ENCODE results near the gene PTTG1IP2.

DNA sequence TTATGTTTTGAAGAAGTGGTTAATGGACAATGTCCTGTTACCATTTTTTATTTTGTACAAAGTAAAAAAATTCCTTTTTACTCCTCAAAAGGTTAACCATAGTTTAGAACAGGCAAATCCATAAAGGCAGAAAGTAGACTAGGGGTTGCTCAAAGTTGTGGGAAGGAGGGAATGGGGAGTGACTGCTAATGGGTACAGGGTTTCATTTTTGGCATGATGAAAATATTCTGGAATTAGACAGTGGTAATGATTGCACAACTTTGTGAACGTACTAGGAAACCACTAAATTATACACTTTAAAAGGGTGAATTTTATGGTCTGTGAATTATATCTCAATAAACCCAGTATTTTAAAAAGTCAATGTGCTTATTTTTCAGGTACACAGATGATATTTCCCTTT lies 91.3 kb downstream of the PTTG1IP2 start:
- no peak for TF ChIP-seq ZNF274 (IDR thresholded peaks at IDR 0.05; ENCODE audit: low read length)
- TF ChIP-seq ZNF274 (tag by site-specific recombination; IDR thresholded peaks at IDR 0.05; ENCODE audit: borderline replicate concordance), result no peak
- no peak for TF ChIP-seq YY1 (tag by site-specific recombination; IDR thresholded peaks at IDR 0.05)
- TF ChIP-seq ZFP41 (tag by site-specific recombination; IDR thresholded peaks at IDR 0.05; ENCODE audit: borderline replicate concordance), result no peak
- no peak for TF ChIP-seq ZBTB21 (tag by site-specific recombination; IDR thresholded peaks at IDR 0.05)
- TF ChIP-seq, protein P1, sequence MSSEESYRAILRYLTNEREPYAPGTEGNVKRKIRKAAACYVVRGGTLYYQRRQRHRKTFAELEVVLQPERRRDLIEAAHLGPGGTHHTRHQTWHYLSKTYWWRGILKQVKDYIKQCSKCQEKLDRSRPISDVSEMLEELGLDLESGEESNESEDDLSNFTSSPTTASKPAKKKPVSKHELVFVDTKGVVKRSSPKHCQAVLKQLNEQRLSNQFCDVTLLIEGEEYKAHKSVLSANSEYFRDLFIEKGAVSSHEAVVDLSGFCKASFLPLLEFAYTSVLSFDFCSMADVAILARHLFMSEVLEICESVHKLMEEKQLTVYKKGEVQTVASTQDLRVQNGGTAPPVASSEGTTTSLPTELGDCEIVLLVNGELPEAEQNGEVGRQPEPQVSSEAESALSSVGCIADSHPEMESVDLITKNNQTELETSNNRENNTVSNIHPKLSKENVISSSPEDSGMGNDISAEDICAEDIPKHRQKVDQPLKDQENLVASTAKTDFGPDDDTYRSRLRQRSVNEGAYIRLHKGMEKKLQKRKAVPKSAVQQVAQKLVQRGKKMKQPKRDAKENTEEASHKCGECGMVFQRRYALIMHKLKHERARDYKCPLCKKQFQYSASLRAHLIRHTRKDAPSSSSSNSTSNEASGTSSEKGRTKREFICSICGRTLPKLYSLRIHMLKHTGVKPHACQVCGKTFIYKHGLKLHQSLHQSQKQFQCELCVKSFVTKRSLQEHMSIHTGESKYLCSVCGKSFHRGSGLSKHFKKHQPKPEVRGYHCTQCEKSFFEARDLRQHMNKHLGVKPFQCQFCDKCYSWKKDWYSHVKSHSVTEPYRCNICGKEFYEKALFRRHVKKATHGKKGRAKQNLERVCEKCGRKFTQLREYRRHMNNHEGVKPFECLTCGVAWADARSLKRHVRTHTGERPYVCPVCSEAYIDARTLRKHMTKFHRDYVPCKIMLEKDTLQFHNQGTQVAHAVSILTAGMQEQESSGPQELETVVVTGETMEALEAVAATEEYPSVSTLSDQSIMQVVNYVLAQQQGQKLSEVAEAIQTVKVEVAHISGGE (tag by site-specific recombination; conservative IDR thresholded peaks at IDR 0.05; ENCODE audit: low read depth), result no peak
- TF ChIP-seq, protein P2, sequence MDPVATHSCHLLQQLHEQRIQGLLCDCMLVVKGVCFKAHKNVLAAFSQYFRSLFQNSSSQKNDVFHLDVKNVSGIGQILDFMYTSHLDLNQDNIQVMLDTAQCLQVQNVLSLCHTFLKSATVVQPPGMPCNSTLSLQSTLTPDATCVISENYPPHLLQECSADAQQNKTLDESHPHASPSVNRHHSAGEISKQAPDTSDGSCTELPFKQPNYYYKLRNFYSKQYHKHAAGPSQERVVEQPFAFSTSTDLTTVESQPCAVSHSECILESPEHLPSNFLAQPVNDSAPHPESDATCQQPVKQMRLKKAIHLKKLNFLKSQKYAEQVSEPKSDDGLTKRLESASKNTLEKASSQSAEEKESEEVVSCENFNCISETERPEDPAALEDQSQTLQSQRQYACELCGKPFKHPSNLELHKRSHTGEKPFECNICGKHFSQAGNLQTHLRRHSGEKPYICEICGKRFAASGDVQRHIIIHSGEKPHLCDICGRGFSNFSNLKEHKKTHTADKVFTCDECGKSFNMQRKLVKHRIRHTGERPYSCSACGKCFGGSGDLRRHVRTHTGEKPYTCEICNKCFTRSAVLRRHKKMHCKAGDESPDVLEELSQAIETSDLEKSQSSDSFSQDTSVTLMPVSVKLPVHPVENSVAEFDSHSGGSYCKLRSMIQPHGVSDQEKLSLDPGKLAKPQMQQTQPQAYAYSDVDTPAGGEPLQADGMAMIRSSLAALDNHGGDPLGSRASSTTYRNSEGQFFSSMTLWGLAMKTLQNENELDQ (tag by site-specific recombination; IDR thresholded peaks at IDR 0.05; ENCODE audit: low read depth), result no peak
- TF ChIP-seq, protein P3, sequence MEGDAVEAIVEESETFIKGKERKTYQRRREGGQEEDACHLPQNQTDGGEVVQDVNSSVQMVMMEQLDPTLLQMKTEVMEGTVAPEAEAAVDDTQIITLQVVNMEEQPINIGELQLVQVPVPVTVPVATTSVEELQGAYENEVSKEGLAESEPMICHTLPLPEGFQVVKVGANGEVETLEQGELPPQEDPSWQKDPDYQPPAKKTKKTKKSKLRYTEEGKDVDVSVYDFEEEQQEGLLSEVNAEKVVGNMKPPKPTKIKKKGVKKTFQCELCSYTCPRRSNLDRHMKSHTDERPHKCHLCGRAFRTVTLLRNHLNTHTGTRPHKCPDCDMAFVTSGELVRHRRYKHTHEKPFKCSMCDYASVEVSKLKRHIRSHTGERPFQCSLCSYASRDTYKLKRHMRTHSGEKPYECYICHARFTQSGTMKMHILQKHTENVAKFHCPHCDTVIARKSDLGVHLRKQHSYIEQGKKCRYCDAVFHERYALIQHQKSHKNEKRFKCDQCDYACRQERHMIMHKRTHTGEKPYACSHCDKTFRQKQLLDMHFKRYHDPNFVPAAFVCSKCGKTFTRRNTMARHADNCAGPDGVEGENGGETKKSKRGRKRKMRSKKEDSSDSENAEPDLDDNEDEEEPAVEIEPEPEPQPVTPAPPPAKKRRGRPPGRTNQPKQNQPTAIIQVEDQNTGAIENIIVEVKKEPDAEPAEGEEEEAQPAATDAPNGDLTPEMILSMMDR (tag by site-specific recombination; IDR thresholded peaks at IDR 0.05), result no peak

All from HEK293 (cell line).